Measurements from ENCODE around the gene EYS. TPM values are rescaled to one million over a fixed set of nuclear protein-coding genes. Genes with fewer than 3 reads are reported as not detected.

EYS gene
- total and polyA plus RNA-seq, 2 of the 13 experiments (the other 11 are each of a cell fraction or from before 2014, with no cell fraction given) = 0.04 to 0.07 TPM

DNA sequence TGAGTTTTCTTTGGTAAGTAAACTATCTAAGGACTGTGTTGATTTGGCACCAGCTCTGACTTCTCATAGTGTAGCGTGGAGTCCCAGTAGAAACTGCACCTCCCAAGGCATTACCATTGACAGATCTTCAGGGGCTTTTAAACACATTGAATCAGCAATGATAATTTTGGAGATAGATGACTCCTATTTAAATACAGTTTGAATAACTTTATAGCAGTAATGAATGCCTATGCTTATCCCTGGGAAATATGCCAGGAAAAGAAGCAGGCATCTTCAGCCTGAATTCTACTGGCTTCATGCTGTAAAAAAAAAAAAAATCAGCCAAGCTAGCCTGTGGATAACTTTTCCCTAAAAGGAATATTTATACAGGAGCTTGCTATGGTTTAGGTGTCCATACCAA lies 895.9 kb downstream of the EYS start:
- ChIA-PET POLR2A (no interaction called here), CTCF (ENCODE audit: low intra/inter-chr PET ratio, low total read pairs) (no interaction called here)
- Histone ChIP-seq H3K4me2 (ENCODE audit: low read depth, low read length) (no peak overlapping the region), H3K27me3 (ENCODE audit: control insufficient read depth in 1 of 2, insufficient read depth in 2 of 2, low read length in 2 of 2) (no peaks in the 10 kb centered on the region), H4K20me1 (ENCODE audit: insufficient read depth, low read length) (no peaks in the 10 kb centered on the region; the same call in 1 of the 2 replicates), H3K36me3 (replicated peaks in 1 of 2; ENCODE audit: control insufficient read depth in 1 of 2, insufficient read depth in 2 of 2, low read length in 2 of 2) (no peaks in the 10 kb centered on the region), H3K9ac (ENCODE audit: insufficient read depth, low read depth, low read length) (no peak overlapping the region), H3K27ac (ENCODE audit: extremely low read length, insufficient read depth, low read length) (no peak overlapping the region), H3K4me1 (ENCODE audit: insufficient read depth, low read length) (peaks cover 5% of the 10 kb centered on the region; the same call in 1 of the 2 replicates), H2AFZ (ENCODE audit: low read length) (no peak overlapping the region), H3K9me3 (ENCODE audit: low read length) (no peaks in the 10 kb centered on the region), H3K79me2 (ENCODE audit: insufficient read depth, low read length) (no peaks in the 10 kb centered on the region), H3K4me3 (replicated peaks in 1 of 3; ENCODE audit: insufficient read depth in 1 of 3, low read depth in 2 of 3, low read length in 3 of 3) (no peak overlapping the region)
- BruUV-seq (replicated peaks) = no TSS peak
- in situ Hi-C loops (cut with HindIII; ENCODE audit: extremely low pct_ligation_motif_present, low pct_unique_long_range_greater_than_20kb) (no loop called here), intact Hi-C loops (cut with micrococcal nuclease; ENCODE audit: unreplicated experiment) (no loop called here)
- FAIRE-seq (no peak), DNase-seq (ENCODE audit: low spot score) (no peak), ATAC-seq (no peak)
- TF ChIP-seq, protein P1, sequence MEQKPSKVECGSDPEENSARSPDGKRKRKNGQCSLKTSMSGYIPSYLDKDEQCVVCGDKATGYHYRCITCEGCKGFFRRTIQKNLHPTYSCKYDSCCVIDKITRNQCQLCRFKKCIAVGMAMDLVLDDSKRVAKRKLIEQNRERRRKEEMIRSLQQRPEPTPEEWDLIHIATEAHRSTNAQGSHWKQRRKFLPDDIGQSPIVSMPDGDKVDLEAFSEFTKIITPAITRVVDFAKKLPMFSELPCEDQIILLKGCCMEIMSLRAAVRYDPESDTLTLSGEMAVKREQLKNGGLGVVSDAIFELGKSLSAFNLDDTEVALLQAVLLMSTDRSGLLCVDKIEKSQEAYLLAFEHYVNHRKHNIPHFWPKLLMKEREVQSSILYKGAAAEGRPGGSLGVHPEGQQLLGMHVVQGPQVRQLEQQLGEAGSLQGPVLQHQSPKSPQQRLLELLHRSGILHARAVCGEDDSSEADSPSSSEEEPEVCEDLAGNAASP (CRISPR knock-in tag; IDR thresholded peaks at IDR 0.05; ENCODE audit: borderline replicate concordance) = no peak
- no peak for TF ChIP-seq RARA (CRISPR knock-in tag; IDR thresholded peaks at IDR 0.05)
- no peak for TF ChIP-seq ESRRA (CRISPR knock-in tag; IDR thresholded peaks at IDR 0.05; ENCODE audit: low read depth)
- no peak for TF ChIP-seq ZNF780A (CRISPR knock-in tag; IDR thresholded peaks at IDR 0.05)
- no peak for TF ChIP-seq ZNF136 (CRISPR knock-in tag; IDR thresholded peaks at IDR 0.05; ENCODE audit: low read depth)
- no peak for TF ChIP-seq SUZ12 (IDR thresholded peaks at IDR 0.05; ENCODE audit: low read depth, low read length)
- TF ChIP-seq ARNT (IDR thresholded peaks at IDR 0.05) = no peak
- TF ChIP-seq ETV5 (CRISPR knock-in tag; IDR thresholded peaks at IDR 0.05; ENCODE audit: borderline replicate concordance) = no peak
- TF ChIP-seq, protein P2, sequence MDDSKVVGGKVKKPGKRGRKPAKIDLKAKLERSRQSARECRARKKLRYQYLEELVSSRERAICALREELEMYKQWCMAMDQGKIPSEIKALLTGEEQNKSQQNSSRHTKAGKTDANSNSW (CRISPR knock-in tag; IDR thresholded peaks at IDR 0.05; ENCODE audit: borderline replicate concordance) = no peak
- no peak for TF ChIP-seq ZNF816 (CRISPR knock-in tag; IDR thresholded peaks at IDR 0.05; ENCODE audit: borderline replicate concordance)
- no peak for TF ChIP-seq ZFP82 (CRISPR knock-in tag; IDR thresholded peaks at IDR 0.05; ENCODE audit: borderline replicate concordance)
- no peak for TF ChIP-seq HDAC2 (CRISPR knock-in tag; IDR thresholded peaks at IDR 0.05)
- 4% methylated on average over 1 of the region's 1 CpG for WGBS (ENCODE audit: low lambda C conversion rate)

All from HepG2 (cell line).